Raji (cell line): ENCODE measurements around the gene PPARD.

Source experiments
- POLR2A ChIP-seq: IDR thresholded peaks from 2 replicates; pipeline ENCODE4 v1.6.1; 2011; ENCODE audit warnings: low read depth, low read length, control low read depth; ENCODE audit not compliant: insufficient read depth

PPARD gene

GRCh38 chr6:35406711-35407485, 64.5 kb downstream of the PPARD start:
- no peak for TF ChIP-seq POLR2A

GRCh38 chr6:35409245-35409644, 66.9 kb downstream of the PPARD start:
- no peak for TF ChIP-seq POLR2A

GRCh38 chr6:35410131-35410530, 67.8 kb downstream of the PPARD start:
- no peak for TF ChIP-seq POLR2A

- TF ChIP-seq POLR2A: no peak
Measured at GRCh38 chr6:35411066-35411465, 68.7 kb downstream of the PPARD start.

- no peak for TF ChIP-seq POLR2A
Measured at GRCh38 chr6:35412102-35412501, 69.7 kb downstream of the PPARD start.

- no peak for TF ChIP-seq POLR2A
Measured at GRCh38 chr6:35413911-35414310, 71.6 kb downstream of the PPARD start.

GRCh38 chr6:35415065-35415891, 72.9 kb downstream of the PPARD start:
- TF ChIP-seq POLR2A: no peak

GRCh38 chr6:35417979-35418661, 75.8 kb downstream of the PPARD start:
- no peak for TF ChIP-seq POLR2A

- no peak for TF ChIP-seq POLR2A
Measured at GRCh38 chr6:35419417-35419816, 77.1 kb downstream of the PPARD start.

GRCh38 chr6:35419961-35420360, 77.6 kb downstream of the PPARD start:
- no peak for TF ChIP-seq POLR2A

GRCh38 chr6:35425284-35425683, 82.9 kb downstream of the PPARD start:
- TF ChIP-seq POLR2A: no peak

- no peak for TF ChIP-seq POLR2A
Measured at GRCh38 chr6:35426074-35426473, 83.7 kb downstream of the PPARD start.

GRCh38 chr6:35427435-35427834, 85.1 kb downstream of the PPARD start:
- TF ChIP-seq POLR2A: no peak

- TF ChIP-seq POLR2A: no peak
Measured at GRCh38 chr6:35427851-35428321, 85.5 kb downstream of the PPARD start.

- no peak for TF ChIP-seq POLR2A
Measured at GRCh38 chr6:35428421-35429149, 86.2 kb downstream of the PPARD start.
